IPS DF 4.7 (cell line): Measurements from ENCODE around the gene NASP.
A peak's percentile ranks its signal among the peaks of the same experiment; 100 is the strongest.

ENCODE experiments used
- DNase-seq: peaks from one replicate; pipeline ENCODE4 v3.0.0-alpha.2; 2013; ENCODE audit warnings: low spot score; ENCODE audit errors: extremely low read depth

The NASP gene, protein sequence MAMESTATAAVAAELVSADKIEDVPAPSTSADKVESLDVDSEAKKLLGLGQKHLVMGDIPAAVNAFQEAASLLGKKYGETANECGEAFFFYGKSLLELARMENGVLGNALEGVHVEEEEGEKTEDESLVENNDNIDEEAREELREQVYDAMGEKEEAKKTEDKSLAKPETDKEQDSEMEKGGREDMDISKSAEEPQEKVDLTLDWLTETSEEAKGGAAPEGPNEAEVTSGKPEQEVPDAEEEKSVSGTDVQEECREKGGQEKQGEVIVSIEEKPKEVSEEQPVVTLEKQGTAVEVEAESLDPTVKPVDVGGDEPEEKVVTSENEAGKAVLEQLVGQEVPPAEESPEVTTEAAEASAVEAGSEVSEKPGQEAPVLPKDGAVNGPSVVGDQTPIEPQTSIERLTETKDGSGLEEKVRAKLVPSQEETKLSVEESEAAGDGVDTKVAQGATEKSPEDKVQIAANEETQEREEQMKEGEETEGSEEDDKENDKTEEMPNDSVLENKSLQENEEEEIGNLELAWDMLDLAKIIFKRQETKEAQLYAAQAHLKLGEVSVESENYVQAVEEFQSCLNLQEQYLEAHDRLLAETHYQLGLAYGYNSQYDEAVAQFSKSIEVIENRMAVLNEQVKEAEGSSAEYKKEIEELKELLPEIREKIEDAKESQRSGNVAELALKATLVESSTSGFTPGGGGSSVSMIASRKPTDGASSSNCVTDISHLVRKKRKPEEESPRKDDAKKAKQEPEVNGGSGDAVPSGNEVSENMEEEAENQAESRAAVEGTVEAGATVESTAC

DNA sequence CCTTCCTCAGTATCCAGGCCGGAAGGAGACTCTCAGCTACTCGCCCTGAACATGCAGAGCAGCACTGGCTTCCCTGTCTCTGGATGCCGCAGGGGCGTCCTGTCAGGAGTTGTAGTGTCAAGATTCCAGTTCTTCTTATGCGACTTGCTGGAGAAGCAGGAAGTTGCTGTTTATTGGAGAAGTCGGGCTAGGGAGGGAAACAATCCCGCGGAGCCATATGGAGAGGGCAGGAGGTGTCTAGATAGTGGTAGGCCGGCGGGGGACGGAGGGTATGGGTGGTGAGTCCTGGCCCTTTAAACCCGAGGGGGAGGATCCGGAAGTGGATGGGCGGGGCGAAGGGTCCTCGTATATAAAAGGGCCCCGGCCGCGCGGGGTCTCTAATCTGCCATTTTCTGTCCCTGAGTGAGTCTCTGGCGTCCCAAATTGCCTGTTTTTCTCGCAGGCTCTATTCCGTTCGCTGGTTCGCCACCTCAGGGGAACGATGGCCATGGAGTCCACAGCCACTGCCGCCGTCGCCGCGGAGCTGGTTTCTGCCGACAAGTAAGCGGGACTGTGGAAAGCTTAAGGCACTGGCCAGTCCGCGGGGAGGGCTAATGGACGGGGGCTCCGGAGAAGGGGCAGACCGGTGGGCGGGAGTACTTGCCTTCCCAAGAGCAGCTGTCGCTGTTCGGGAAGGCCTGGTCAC lies at the start of gene NASP:
Gene NASP (plus strand): TSS at position 376 of the 685 bp plus-strand sequence. CDS start 106 bp downstream, at position 482.
- no peak for DNase-seq

DNA sequence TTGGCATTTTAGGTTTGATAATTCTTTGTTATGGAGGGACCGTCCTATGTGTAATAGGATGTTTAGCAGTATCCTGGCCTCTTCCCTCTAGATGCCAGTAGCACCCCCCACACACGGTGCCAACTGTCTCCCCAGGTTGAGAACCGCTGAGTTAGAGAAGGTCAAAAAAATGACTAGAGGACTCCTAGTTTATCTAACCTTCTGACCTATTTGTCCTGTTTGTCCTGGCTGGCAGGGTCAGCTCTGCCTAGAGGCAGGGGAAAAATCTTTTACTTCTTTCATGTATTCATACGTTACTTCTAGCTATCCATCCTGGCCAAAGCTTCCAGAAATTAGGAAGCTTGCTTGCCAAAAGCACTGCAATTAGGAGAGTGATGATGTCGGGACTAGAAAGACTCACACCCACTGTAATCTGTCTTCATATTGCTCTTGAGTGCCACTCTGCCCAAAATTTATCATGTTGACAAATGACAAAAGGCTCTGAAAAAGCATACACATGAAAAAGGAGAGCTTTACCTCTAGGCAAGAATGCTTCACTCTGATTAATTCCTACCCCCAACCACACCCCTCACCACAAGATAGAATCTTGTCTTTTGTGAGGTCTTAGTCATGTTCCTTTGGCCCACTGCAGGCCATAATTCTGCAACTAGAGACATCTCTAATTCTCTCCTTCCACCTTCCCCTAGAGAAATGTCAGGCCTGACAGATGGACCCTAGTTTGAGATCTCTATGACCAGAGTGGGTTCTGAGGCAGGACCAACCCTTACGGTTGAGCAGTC lies 47.7 kb upstream of the NASP start:
- no peak for DNase-seq

- DNase-seq: no peak
Observed at GRCh38 chr1:45536886-45537285, 47.0 kb upstream of the NASP start.

DNA sequence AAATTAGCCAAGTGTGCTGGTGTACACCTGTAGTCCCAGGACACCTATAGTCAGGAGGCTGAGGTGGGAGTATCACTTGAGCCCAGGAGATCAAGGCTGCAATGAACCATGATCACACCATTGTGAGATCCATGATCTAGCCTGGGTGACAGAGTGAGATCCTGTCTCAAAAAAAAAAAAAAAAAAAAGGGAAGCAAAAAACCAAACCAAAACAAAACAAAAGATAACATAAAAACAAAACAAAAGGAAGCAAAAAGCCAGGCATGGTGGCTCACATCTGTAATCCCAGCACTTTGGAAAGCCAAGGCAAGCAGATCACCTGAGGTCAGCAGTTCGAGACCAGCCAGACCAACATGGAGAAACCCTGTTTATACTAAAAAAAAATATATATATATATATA lies 42.6 kb upstream of the NASP start:
- DNase-seq: no peak

GRCh38 chr1:45542591-45542990 lies 41.2 kb upstream of the NASP start:
- no peak for DNase-seq

DNA sequence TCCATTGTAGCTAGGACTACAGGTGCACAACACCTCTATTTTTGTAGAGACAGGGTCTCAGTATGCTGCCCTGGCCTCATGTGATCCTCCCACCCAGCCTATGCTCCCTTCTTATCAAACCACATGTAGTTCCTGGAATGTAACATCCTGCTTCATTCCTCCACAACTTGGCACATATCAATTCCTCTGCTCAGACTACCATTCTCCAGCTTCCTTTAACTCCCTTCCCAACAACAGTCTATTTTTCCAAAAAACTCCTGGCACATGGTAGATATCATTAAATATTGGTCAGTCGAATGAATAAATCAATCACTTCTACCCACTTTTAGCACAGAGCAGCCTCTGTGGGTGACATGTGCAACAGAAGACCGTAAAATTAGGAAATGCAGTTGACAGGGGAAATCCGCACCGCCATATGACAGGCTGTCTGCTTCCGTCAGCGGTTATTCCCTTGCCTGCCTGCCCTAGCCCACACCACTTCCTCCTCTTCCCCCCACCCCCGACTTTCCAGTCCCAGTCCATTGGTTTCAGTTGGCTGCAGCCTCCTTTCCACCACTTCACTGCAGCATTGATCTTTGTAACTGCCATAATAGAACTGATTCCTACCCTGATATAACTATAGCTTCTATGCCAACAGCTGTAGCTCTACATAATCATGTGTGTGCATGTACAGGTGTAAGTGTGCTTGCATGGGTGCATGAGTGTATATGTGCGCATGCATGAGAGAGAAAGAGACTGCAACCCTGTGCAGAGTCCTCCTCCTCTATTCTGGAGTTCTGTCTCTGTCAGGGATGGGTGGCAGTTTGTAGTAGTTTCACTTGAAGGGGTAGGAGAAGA lies 40.0 kb upstream of the NASP start:
- DNase-seq: no peak

GRCh38 chr1:45544530-45544929 lies 39.3 kb upstream of the NASP start:
- no peak for DNase-seq

DNA sequence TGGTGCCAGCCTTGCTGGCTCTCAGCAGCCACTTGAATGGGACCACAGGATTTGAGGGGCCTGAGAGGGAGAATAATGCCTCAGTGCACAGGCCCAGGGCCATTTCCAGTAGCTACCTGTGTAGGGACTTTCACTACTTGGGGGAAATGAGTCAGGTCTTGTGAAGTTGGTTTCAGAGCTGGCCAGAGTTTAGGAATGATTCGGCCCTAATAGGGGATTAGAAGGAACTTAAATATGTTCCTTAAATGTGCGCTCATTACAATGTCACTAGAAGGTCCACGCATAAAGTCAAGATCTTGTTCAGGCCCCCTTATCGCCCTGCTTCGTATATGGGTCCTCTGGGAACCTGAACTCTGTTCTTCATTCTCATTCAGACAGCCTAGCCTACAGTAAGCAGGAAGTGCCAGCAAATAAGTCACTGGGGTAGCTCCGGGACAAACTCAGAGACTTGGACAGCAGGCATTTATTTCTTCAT lies 38.8 kb upstream of the NASP start:
- no peak for DNase-seq

DNA sequence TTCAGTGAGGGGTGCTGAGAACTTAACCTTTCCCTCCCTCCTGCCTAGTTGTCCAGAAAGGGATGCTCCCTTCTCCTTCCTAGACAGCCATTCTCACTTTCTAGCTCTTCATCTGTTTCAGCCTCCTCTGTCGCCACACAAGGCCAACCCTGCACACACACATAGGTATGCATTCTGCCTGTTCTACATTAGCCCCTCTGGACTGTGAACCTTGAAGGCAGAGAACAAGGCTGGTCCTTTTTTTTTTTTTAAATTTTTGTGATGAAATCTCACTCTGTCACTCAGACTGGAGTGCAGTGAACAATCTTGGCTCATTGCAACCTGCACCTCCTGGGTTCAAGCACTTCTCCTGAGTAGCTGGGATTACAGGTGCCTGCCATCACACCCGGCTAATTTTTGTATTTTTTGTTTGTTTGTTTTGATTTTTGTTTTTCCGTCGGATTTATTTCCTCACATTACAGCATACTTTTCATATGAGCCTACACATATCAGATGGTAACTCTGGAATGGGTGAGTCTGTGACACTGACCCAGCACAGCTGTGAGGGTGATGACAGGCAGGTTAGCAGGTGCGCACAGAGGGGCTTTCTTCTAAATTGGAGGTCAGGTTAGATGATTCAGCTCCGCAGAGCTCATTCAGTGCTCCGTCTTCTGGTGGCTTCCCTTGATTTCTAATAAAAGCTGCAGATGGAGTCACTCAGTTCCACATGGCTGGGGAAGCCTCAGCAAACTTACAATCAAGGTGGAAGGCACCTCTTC lies 38.1 kb upstream of the NASP start:
- no peak for DNase-seq

GRCh38 chr1:45550401-45551351 lies 33.2 kb upstream of the NASP start, which contains the start of gene AKR1A1:
TSS of gene AKR1A1 (plus strand) at chr1:45550826. CDS start at chr1:45561795, 10,969 bp downstream.
- peak; percentile 72 for DNase-seq

- DNase-seq: no peak
Observed at GRCh38 chr1:45551684-45552083, 32.2 kb upstream of the NASP start.

GRCh38 chr1:45552331-45552730 lies 31.5 kb upstream of the NASP start:
- no peak for DNase-seq

GRCh38 chr1:45554198-45554597 lies 29.6 kb upstream of the NASP start:
- no peak for DNase-seq

DNA sequence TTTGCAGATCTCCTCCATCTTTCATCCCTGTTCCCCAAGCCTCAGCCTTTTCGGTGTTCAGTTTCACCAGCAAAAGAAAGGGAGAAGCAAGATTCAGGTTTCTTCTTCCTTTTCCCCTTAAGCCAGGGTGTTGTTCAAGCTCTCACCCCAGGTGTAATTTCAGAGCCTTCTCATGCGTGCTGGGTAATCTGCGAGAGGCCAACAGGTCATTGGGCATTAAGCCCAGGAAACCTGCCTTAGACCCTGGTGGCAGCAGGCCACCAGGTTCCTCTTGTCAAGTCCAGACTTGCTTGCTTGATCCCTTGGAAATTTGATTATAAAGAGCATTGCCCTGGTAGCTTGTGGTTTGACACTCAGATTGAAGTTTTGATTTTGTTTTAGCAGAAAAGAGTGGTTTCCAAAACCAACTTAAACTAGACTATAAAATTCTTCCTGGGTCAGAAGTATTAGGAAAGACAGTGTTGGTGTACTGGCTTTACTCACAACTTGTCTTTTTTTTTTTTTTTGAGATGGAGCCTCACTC lies 26.4 kb upstream of the NASP start:
- DNase-seq: no peak

DNA sequence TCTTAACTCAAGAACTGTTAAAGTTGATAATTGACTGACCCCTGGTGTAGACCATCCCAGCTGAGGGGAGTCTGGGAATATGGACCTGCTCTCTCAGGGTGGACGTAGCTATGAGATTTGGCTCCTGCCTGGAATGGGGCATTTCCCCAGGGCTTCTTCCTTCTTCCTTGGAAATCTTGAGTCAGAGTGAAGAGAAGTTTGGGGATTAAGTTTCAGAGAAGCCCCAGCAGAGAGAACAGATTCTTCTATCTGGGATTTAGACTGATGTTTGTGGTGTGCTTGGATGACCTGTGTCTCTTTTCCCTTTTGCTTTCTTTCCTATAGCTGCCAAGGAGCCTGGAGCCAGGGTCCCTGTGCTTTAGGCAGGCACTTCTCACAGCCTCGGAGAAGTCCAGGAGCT lies 20.0 kb upstream of the NASP start:
- no peak for DNase-seq

GRCh38 chr1:45566722-45567121 lies 17.1 kb upstream of the NASP start:
- no peak for DNase-seq

- DNase-seq: no peak
Observed at GRCh38 chr1:45567911-45568310, 15.9 kb upstream of the NASP start.

GRCh38 chr1:45568421-45568820 lies 15.4 kb upstream of the NASP start:
- no peak for DNase-seq
